GM21381 (cell line): ENCODE data around the gene FKBP7.
A peak's percentile ranks its signal among the peaks of the same experiment; 100 is the strongest.
"Not testable (repeated sequence)": the region's sequence is repeated elsewhere in the genome, so short reads cannot be mapped to it uniquely, and the experiment has no call there.

ENCODE experiments used
- ATAC-seq: cut with Tn5 transposase; IDR thresholded peaks from one replicate; pipeline ENCODE4 v1.9.1; 2021; ENCODE audit warnings: mild to moderate bottlenecking, moderate library complexity; ENCODE audit not compliant: unreplicated experiment

FKBP7 gene

GRCh38 chr2:178450524-178450773, 28.0 kb downstream of the FKBP7 start:
- peak; percentile 46 for ATAC-seq

DNA sequence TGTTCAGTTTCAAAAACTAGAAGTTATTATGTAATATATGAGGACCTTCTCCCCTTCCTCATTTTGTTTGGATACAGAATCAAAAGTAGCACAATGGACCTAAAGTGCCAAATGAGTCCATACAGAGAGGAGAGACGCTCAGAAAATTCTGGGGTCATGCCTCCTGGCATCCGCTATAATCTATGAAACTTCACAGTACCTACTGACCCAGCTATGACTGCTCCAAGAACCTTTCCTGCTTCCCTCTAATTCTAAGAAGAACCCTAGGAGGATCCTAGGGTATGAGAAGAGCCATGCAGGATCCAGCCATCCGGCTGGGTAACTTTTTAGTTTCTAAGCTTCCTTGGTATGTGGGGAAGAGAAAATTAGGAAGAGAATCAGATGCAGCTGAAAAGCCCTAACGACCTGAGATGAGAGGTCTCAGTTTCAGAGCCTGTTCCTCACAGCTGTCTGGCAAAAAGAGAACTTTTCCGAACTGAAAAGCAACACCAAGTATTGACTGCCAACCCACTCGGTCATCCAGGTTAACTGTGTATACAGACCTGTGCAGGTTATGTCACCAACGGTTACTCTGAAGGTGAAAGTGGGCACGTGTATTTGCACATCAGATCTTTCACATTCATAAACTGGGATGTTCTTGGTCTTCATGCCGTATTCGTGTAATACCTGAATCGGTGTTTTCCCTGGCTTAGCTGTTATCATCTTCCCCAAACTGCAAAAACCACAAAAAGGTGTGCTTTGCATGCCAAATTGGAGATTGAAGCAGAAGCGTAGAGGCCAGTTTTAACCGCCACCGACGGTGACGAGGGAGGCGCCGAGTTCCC, 28.5 kb downstream of the FKBP7 start:
- ATAC-seq, result peak; percentile 3

GRCh38 chr2:178448968-178449661, 29.3 kb downstream of the FKBP7 start:
- no peak for ATAC-seq

- no peak for ATAC-seq
Measured at GRCh38 chr2:178441426-178441825, 37.0 kb downstream of the FKBP7 start.

- ATAC-seq, result no peak
Measured at GRCh38 chr2:178436662-178437061, 41.7 kb downstream of the FKBP7 start.

DNA sequence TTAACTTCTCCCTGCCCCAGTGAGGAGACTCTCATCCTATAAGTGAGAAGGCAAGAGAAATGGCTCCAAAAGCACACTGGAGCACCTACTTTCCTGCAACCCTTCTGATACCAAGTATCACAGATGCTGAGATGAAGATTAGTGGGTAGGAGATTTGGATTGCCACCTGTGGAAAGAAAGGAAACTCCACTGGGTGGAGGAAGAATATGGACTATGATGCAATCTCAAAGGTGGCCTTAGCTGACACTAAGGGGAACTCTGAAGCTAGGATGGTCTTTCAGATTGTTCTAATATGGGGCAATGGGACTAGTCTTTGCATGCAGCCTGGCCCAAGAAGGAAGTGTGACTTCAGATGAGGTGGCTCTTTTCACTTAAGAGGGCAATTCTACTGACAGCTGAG, 49.1 kb downstream of the FKBP7 start:
- no peak for ATAC-seq

- ATAC-seq, result no peak
Measured at GRCh38 chr2:178428396-178428806, 50.0 kb downstream of the FKBP7 start.

- no peak for ATAC-seq
Measured at GRCh38 chr2:178427458-178427857, 50.9 kb downstream of the FKBP7 start.

GRCh38 chr2:178426388-178426787, 52.0 kb downstream of the FKBP7 start:
- no peak for ATAC-seq

DNA sequence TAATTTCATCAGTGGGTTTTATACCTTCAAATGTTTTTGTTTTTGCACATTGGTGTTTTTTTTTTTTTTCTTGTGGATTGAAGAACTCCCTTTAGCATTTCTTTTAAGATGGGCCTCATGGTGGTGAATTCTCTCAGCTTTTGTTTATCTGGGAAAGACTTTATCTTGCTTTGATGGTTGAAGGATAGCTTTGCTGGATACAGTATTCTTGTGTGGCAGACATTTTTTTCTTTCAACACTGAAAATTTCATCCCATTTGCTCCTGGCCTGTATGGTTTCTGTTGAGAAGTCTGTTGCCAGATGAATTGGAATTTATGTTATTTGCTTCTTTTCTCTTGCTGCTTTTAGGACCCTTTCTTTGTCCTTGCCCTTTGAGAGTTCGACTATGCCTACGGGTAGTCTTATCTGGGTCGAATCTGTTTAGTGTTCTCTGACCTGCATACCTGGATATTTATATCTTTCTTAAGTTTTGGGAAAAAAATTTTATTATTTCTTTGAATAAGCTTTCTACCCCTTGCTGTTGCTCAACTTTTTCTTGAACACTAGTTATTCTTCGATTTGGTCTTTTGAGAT, 53.1 kb downstream of the FKBP7 start:
- ATAC-seq, result no peak

DNA sequence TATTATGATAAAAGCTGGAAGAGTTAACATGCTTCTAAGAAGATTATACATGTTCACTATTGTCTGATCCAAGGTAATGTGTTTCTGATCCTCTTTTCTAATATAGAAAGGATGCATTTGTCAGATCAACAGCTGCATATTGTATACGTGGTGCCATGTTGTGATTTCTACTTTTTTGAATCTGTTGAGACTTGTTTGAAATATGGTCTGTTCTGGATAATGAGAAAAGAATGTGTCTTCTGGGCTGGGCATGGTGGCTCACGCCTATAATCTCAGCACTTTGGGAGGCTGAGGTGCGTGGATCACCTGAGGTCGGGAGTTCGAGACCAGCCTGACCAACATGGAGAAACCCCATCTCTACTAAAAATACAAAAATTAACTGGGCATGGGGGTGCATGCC, 54.7 kb downstream of the FKBP7 start:
- ATAC-seq, result not testable (repeated sequence)

DNA sequence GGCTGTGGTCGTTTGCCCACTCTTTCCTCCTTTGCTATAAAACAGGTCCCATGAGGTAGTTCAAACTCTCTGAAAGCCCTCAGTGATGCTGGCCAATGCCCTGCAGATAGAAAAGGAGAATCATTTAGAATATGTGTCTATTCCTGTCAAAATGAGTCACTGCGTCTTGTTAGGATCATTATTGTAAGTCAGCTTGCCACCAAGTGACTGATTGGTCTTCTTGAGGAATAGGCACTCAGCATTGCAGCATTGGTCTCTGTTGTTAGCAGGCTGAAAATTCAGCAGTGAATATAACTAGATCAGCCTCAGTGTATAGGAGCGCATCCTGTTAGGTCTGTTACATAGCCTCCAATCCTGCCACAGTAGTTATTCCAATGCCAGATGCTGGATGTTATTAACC, 56.3 kb downstream of the FKBP7 start:
- ATAC-seq, result no peak

DNA sequence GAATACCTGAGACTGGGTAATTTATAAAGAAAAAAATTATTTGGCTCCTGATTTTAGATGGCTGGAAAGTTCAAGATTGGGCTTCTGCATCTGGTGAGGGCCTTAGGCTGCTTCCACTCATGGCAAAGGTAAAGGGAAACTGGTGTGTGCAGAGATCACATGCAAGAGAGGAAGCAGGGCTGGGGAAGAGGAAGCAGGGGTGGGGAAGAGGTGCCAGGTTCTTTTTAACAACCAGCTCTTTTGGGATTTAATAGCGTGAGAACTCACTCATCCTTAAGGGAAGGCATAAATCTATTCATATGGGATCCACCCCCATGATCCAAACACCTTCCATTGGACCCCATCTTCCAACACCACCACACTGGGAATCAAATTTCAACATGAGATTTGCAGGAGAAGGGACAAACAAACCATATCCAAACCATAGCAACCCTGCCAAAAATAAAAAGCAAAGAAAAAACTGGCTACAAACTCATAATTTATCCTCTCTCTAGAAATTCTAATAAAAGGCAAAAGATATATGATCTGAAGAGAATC, 57.9 kb downstream of the FKBP7 start:
- no peak for ATAC-seq

- no peak for ATAC-seq
Measured at GRCh38 chr2:178419123-178419522, 59.3 kb downstream of the FKBP7 start.

- ATAC-seq, result no peak
Measured at GRCh38 chr2:178418426-178418825, 60.0 kb downstream of the FKBP7 start.

GRCh38 chr2:178417916-178418315, 60.5 kb downstream of the FKBP7 start:
- ATAC-seq, result no peak

DNA sequence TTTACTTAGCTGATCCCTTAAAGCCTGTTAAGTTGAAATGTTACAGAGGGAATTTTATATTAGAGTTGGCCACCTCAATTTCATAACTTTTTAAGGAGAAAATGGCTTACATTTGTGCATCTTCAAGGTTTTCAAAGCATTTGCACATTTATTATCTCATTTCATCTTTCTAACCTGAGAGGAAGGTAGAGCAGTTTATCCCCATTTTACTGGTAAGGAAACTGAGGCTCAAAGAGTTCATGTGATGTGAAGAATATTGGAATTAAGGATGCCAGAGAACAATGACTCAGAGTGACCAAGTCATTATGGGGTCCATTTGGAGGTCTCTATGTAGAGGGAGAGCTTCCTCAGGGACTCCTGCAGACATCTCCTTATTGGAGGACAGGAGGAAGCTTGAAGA, 62.4 kb downstream of the FKBP7 start:
- ATAC-seq, result no peak

GRCh38 chr2:178414266-178415247, 63.8 kb downstream of the FKBP7 start:
- peak; percentile 81 for ATAC-seq
